HG03442 (cell line): Measurements from ENCODE around the gene GP2.
"Not testable (repeated sequence)": the region's sequence is repeated elsewhere in the genome, so short reads cannot be mapped to it uniquely, and the experiment has no call there.

Experiments
- ATAC-seq: cut with Tn5 transposase; IDR thresholded peaks from one replicate; pipeline ENCODE4 v1.9.1; 2021; ENCODE audit warnings: mild to moderate bottlenecking, moderate library complexity; ENCODE audit not compliant: unreplicated experiment

Gene GP2

DNA sequence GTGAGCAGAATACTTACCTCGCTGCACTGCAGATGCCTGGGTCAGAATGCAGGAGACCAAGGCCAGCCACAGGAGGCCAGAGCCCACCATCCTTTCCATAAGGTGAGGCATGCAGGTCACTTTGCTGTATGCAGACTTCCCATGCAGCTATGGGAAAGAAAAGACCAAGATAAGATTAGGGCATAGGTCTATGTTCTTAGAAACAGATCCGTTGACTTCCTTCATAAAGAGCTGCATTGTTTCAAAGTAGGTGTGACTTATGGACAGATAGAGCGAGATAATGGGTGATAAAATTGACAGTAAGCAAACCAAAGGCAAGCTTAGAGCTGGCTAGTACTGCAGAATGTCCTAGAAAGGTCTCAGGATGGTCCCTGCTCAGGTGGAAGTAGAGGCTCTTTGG is 992 bp downstream of the GP2 start:
- no peak for ATAC-seq

GRCh38 chr16:20325005-20325404 is 2.3 kb downstream of the GP2 start:
- no peak for ATAC-seq

GRCh38 chr16:20323591-20324117 is 3.7 kb downstream of the GP2 start:
- ATAC-seq: no peak

- no peak for ATAC-seq
These were observed 4.6 kb downstream of the GP2 start for GRCh38 chr16:20322696-20323095.

DNA sequence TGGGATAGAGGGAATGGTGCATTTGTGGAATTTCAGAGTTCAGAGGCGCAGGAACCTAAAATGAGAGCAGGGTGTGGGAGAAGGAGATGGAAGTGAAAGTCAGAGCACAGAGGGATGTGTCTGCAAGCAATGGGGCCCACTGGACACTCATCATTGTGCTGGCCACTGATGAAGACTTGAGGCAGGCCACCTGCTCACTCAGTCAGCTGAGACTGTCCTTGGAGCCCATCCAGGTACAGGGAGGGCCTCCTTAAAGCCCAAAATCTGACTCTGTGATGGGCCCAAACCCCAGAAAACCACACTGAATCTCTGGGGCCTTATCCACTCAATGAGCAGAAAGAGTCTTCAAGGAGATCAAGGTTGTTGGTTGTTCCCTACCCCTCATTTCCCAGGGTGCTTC is 5.6 kb downstream of the GP2 start:
- ATAC-seq: no peak

DNA sequence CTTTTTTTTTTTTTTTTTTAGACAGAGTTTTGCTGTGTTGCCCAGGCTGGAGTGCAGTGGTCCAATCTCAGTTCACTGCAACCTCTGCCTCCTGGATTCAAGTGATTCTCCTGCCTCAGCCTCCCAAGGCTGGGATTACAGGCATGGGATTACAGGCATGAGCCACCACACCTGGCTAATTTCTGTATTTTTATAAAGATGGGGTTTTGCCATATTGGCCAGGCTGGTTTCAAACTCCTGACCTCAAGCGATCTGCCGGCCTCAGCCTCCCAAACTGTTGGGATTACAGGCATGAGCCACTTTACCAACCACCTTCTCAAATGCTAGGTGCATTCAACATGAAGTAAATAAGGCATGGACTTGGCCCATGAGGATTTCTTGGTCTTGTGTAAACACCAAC is 6.3 kb downstream of the GP2 start:
- not testable (repeated sequence) for ATAC-seq

GRCh38 chr16:20320592-20320991 is 6.7 kb downstream of the GP2 start:
- ATAC-seq: no peak

DNA sequence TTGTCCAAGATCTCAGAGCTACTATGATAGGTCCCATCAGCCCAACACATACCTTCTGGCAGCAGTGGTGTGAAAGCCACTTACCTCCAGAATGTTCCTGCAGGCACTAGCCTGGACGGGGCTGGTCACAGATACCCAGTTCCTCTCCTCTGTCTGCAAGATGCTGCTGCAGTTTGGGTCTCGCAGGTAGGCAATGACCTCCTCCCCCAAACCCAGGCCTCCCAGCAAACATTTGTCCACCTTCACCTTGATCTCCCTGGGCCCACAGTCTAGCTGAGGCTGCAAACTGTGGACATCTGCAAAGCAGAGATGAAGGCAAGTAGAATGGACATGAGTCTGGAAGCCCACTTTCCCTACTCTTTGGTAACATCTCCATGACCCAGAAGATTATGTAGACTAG is 7.1 kb downstream of the GP2 start:
- no peak for ATAC-seq

DNA sequence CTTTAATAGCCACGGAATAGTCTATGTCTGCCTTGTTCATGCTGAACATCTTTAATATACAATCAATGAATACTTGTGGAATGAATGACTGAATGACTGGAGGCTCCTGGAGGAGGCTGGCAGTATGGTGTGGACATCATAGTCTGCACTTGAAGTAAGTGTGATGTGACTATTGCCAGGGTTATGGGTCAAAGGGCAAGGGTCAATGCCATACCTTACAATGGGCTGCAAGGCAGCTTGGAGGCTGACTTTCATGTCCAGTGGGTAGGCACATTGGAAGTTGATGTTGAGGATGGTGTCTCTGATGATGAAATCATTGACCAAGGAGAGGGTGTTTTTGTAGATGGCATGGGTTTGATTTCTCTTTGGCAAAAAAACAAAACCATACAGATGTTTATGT is 7.9 kb downstream of the GP2 start:
- ATAC-seq: no peak

DNA sequence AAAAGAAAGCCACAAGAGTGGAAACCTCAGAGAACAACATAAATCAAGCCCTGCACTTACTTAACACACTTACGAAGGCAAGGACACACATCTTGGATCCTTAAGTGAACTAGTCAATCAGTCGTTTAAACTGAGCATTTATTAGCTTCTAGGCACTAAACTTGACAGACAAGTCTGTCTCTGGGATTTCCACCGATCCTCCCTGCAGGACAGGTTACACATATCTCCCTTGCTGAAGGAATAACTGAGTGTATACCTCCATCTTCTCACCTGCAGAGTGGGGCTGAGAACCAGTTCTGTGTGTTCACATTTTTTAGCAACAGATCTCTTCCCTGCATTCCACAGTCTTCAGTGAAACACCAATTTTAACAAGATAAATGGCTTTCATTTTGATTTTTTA is 8.9 kb downstream of the GP2 start:
- ATAC-seq: no peak

DNA sequence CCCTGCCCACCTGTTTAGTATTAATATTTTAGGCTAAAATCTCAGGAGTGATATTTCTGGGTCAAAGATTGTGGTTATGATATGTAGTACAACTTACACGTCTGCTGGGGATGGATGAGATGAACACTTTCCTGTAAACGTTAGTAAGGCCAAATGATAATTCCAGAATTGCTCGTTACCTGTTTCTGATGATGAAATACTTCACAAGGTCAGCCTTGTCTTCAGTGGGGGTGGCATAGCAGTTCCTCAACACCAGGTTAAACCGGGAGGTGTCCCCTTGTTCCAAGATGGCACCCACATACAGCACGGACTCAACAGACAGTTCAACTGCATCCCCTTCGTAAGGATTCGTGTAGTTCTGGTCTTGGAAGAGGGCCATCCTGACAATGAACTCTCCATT is 9.3 kb downstream of the GP2 start:
- ATAC-seq: no peak

DNA sequence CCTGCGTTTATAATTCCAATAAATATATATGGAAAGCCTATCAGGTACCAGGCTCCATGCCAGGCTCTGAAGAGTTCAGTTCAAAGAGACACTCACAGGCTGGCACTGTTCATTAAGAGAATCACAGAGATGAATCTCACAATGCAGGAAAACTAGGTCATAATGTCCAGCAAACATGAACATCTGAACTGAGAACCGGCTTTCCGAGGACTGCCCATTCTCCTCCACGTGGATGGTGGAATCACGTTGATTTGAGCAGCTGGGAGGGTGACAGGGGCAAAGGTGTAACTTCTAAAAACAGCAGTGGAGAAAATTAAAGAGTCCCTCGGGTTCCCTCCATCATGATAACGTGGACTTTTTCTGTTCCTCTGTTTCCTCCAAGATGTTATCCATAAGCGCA is 10.2 kb downstream of the GP2 start:
- ATAC-seq: no peak

- no peak for ATAC-seq
These were observed 10.6 kb downstream of the GP2 start for GRCh38 chr16:20316715-20317114.

GRCh38 chr16:20315764-20316163 is 11.5 kb downstream of the GP2 start:
- no peak for ATAC-seq

DNA sequence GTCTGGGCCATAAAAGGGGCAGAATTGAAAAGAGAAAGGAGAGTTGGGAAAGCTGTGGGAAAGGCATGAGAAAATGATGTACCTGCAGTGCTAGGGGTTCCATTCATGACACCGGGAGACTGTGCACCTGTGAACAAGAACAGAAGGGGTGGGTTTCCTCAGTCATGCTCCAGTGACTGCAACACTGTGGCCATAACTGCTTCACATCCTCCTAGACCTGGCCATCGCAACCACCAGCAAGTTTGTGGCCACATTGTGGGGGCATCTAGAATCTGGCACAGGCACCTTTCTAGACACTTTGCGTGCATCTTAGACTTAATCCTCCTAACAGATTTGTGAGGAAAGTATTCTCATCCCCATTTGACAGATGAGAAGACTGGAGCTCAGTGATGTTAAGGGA is 12.7 kb downstream of the GP2 start:
- no peak for ATAC-seq

GRCh38 chr16:20313741-20314140 is 13.6 kb downstream of the GP2 start:
- ATAC-seq: no peak

- not testable (repeated sequence) for ATAC-seq
These were observed 14.7 kb downstream of the GP2 start for GRCh38 chr16:20312536-20313095.

DNA sequence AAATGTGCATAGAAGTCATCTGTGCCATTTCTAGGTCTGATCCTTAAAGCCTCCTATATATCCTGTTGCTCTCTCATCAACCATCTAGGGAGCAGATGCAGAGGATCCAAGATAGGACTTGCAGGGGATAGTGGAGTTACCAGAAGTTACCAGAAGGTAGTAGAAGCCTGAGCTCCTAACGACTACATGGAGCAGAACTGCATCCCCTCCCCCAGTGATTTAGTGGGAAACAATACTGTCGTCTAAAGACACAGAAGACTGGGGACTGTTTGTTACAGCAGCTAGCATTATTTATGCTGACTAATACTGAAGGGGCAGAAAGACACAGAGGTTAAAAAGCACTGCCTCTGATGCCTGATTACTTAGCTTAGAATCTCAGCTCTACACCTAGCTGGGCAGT is 15.8 kb downstream of the GP2 start:
- ATAC-seq: no peak

- ATAC-seq: no peak
These were observed 16.6 kb downstream of the GP2 start for GRCh38 chr16:20310421-20311395.

DNA sequence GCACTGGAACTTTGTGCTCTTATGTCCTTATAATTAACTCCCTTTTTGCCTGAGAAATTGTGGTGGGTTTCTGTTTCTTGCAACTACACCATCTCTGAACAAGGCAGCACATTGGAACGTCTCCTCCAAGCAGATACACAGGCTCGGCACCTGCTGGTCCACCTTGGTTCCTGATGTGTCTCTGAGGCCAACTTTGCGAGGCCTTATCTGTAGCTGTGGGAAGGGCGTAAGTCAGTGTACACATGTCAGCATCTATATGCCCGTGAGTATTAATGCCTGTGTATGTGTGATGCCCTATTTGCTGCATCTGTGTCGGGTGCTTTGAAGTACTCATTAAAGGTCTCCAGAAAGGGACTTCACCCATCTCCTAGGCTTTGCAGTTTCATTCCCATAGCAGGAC is 17.5 kb downstream of the GP2 start:
- no peak for ATAC-seq

GRCh38 chr16:20308801-20309590 is 18.3 kb downstream of the GP2 start:
- ATAC-seq: no peak
